NOMO-1 treated with DMSO at 0.1 percent for 48 hours (cell line): Measurements from ENCODE around the gene USH1C.
A peak's percentile ranks its signal among the peaks of the same experiment; 100 is the strongest.

Experiments
- DNase-seq: peaks from one replicate; lab custom pipeline; 2025; ENCODE audit not compliant: unreplicated experiment; lab: John Stamatoyannopoulos, UW

Gene USH1C

DNA sequence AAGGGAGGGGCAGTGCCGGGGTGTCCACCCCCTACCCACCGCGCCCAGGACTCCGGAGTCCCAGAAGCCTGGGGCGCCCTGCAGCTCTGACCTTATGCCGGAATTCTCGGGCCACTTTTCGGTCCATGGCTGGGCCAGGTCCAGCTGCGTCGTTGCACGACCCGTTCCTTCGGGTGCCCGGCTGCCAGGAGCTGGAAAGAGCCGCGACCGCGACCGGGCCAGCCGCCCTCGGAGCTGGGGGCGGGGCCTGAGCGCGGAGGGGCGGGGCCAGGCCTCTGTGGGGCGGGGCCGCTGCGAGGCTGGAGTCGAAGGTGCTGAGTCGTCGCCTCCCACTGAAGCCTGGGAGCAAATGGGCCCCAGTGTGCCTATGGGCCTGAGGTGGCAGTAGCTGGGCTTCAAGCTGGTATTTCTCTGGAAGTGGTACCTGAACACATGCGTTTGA lies at the start of gene USH1C:
USH1C (minus strand) TSS at position 236 of the 442 bp plus-strand sequence; CDS start at position 127, 109 bp downstream.
- no peak for DNase-seq

DNA sequence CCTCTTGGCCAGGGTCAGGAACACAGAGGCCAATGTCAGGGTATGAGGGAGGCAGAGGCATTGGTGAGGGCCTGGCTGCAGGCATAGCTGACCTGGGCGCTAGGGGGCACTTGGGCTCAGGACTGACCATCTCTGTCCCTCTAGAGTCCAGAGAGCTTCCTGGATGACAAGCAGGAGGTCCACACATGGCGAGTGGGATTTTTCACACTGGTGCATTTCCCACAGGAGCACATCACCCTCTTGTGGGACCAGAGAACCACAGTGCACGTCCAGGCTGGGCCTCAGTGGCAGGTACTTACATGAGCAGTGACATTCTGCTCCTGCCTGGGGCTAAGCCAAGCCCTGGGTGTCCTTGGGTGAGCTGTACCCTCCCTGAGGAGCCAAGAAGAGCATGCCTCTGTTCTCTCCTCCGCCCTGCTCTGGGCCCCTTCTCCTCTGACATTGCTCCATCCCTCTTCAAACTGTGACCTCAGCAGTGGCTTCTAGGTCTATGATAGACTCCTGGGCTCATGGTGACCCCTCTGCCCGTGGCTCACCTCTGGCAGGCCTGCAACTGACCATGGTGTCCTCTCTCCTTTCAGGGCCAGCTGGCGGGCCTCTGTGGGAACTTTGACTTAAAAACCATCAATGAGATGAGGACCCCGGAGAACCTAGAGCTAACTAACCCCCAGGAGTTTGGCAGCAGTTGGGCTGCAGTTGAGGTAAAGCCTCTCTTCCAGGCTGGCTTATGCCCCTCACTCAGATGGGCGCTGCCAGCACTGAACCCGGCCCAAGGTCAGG lies 49.4 kb upstream of the USH1C start:
- no peak for DNase-seq

DNA sequence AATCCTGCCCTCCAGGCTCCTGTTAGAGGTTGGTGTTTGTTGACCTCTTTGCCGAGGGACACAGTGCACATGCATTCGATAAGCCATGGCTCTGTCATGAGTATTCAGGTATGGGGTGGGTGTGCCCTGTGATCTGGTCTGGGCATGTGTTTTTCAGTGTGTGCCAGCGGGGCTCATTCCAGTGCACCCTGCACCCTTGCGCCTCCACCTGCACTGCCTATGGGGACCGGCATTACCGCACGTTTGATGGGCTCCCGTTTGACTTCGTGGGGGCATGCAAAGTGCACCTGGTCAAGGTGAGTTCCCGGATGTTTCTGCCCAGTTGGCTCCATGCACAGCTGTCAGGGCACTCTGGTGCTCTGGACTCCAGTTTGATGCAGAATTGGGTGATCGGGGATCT lies 47.1 kb upstream of the USH1C start:
- DNase-seq, result no peak

DNA sequence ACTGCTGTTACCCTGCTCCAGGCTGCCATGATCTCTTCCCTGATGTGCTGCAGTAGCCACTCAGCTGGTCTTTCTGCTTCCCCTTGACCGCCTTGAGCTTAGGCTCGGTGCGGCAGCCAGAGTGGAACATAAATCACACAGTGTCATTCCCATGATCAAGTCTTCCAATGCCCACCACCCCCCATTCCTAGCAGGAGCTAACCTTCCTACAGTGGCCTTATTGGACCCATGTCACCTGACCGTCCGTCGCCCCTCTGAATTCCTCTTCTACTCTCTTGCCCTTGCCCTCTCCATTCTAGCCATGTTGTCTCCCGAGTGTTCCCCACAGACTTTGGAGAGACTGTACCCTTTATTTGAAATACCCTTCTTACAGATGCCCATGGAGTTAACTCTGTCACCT lies 46.2 kb upstream of the USH1C start:
- DNase-seq, result no peak

DNA sequence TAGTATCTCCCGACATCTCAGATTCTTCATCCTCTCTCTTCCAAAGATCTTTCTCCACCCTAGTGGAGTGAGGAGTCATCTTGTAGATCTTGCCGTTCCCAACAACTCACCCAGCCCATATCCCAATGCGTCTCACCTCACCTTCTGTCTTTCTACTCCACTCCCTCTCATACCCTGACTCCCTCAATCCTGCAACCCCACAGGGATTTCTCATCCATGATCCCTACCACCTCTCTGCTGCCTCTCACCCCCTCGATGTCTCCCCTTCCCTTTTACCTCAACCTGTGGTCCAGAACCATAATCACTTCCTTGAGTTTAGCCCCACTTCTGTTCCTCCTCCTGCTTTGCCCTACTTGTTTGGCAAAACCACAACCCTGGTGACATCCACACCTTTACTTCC lies 44.5 kb upstream of the USH1C start:
- no peak for DNase-seq

DNA sequence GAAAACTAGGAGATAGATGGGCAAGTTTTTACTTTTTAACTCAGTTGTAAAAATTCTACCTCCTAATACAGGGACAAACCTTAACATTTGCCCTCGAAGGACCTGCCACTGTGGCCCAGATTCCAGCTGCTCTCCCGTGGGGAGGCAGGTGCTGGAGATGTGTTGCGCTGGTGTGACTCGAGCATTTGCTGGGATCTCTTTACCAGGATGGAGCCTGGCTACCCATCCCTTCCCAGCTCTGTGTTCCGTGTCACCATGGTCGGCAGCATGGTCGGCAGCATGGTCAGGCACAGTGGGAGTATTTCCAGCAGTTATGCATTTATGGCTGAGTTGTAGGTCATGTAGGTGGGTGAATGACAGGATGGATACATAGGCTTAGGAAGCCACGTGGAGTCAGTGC lies 44.0 kb upstream of the USH1C start:
- DNase-seq, result no peak

DNA sequence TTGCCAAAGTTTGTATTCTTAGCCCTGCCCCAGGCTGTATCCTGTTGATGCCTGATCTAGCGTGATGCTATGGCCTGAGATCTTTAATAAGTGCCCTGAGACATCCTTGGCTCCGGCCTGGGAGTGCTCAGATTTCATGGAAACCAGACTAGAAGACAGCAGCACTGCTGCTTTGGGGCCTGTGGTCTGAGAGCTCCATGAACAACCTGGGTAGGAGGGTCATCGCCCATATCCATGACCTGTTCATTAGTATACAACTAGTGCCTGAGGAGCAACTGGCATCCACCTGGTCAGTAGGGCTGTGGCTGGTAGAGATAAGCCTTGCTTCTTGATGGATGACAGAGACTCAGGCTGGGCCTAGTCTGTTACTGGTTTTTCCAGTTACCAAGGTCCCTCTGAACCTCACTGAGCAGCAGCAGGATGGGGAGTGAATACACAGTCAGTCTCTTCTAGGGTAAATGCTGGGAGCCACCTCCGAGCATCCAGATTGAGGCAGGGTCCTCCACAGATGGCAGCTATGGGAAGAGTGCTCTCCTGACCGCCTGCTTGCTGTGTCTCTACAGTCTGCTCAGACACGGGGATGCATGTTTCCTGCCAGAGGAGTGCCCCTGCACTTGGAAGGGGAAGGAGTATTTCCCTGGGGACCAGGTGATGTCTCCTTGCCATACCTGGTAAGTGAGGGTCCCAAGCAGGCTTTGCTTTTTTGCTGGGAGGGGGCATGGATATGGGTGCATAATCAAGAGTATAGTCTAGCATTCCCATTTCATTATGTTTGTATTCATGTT lies 41.9 kb upstream of the USH1C start:
- no peak for DNase-seq

DNA sequence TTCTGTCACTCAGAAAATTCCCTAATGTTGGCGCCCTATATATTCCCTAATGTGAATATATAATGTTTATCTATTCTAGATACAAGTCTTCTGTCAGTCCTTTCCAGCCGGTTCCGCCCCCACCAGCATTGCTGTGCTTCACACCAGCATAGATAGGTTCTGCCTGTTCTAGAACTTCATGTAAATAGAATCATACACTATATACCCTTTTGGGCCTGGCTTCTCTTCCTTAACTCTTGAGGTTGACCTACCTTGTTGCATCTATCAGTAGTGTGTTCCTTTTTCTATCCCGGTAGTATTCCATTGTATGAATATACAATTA lies 37.5 kb upstream of the USH1C start:
- DNase-seq, result no peak

DNA sequence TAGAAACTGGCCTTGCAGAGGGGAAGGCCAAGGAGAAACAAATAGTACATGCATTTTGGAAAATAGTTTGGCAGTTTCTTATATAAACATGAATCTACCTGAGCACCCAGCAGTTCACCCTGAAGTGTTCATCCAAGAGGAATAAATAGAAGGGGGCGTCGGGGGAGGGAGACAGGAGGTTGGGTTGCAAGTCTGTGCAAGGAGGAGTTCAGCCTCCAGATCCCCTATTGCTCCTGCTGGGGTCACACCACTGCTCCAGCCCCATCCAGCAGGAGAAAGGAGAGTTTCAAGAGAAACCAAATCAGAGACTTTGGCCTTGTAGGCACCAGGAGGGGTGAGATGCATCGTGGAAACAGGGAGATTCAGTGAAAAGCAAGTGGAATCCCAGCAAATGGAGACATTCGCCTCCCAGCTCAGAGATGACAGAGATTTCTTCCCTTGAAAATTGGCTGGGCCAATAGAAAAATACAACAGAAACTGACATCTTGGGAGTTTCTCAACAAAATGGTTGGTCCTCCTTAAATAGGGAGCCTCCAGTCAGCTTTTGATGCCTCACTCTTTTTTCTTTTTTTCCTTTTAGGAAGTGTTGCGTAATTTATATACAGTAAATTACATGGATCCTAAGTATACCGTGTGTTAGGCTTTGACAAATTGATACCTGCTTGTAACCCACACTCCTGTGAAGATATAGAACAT lies 37.0 kb upstream of the USH1C start:
- no peak for DNase-seq

DNA sequence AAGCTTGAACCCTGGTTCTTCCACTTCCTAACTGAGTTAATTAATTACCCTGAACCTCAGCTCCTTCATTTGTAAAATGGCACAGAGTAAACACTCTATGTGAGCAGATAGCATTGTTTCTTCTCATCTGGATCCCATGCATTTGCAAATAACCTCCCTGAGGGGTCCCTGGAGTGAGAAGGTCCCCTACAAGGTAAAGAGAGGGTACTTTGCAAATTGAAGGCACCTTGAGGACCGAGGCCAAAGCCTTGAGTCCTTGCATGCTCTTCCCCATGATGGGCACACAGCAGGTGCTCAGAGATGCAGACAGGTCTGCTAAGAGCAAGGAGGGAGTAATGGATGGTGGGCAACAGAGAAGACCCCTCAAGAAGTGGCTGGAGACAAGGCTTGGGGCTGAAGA lies 36.1 kb upstream of the USH1C start:
- DNase-seq, result no peak

DNA sequence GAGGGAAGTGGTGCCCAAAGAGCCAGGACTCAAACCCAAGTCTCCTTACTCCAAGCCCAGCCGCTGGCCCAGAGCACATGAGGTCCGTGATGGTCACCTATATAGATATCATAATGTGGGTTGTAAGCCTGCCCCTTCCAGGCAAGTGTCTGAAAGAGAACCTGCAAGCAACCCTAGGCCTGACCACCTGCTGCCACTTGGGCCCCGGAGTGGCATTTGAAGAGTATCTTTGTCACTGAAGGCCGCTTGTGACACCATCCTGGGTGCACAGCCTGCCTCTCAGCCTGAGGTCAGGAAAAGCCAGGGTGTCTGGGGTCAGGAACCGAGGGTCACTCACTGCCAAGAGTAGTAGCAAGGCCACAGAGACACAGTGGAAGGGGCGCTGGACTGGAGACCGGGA lies 35.2 kb upstream of the USH1C start:
- no peak for DNase-seq

DNA sequence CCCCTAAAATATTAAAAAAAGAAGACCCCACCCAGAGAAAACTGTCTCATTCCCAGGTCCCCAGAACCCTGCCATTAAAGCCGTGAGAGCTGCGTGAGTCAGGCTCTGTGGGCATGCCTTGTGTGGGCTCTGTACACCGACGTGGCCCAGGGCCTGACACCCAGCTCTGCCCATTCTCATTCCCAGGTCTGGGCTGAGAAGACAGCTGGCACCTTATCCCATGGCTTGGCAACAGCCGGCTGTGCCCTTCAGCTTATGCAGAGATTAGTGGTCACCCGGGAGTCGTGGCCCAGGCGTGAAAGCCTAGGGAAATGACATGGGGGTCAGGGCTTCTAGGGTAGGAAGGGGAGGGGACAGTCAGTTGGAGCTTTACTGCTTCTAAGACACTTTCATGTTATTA lies 34.7 kb upstream of the USH1C start:
- DNase-seq, result no peak

DNA sequence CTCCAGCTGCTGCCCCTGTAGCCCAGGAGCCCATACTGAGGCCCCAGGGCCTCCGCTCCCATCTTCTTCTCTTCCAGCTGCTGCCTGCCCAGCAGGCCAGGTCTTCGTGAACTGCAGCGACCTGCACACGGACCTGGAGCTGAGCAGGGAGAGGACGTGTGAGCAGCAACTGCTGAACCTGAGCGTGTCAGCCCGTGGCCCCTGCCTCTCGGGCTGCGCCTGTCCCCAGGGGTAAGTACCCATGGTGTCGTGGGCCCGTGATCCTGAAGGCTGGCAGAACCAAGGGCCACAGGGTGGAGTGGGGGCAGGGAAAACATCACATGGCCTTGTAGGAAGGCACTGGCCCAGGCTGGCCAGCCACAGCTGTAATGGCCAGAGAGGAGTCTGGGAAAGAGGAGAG lies 34.1 kb upstream of the USH1C start:
- no peak for DNase-seq

DNA sequence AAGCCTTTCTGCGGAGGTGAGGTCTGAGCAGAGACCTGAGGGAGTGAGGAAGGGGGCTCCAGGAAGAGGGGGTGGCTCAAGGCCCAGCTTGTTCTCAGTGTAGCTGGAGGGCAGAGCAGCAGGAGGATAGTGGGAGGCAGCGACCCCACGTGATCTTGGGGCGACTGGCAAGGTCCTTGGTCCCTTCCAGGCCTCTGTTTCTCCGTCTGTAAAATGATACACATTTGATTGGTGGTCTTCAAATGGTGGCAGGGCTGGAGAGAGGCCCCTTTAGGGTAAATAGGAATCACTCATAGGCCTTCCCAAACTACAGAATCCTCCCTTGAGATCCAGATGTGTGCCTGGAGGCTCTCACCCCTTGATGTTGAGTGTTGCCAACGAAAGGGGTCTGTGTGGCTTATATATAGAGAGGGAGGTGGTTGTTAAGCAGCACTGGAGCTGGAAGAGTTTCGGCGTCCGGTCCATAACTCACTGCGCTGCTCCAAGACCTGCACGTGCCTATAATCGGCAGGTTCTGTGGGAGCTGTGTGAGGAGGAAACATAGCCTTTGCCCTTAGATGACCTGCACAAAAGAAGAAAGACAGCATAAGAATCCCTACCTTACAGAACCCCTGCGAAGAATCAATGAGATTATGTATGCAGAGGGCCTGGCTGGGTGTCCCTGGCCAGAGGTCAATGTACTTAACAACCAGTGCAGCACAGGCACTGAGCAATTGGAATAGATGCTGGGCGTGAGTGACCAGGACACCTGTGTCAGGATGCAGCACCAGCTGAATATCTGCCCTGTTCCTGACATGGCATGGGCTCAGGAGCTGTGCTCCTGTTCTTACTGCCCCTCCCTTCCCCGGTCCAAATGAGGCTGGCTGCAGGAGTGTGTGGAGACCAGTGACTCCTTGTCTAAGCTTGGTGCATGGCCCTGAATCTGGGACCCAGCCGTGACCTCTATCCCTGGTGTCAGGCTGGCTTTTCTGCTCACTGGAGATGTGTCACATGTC lies 31.5 kb upstream of the USH1C start:
- no peak for DNase-seq

DNA sequence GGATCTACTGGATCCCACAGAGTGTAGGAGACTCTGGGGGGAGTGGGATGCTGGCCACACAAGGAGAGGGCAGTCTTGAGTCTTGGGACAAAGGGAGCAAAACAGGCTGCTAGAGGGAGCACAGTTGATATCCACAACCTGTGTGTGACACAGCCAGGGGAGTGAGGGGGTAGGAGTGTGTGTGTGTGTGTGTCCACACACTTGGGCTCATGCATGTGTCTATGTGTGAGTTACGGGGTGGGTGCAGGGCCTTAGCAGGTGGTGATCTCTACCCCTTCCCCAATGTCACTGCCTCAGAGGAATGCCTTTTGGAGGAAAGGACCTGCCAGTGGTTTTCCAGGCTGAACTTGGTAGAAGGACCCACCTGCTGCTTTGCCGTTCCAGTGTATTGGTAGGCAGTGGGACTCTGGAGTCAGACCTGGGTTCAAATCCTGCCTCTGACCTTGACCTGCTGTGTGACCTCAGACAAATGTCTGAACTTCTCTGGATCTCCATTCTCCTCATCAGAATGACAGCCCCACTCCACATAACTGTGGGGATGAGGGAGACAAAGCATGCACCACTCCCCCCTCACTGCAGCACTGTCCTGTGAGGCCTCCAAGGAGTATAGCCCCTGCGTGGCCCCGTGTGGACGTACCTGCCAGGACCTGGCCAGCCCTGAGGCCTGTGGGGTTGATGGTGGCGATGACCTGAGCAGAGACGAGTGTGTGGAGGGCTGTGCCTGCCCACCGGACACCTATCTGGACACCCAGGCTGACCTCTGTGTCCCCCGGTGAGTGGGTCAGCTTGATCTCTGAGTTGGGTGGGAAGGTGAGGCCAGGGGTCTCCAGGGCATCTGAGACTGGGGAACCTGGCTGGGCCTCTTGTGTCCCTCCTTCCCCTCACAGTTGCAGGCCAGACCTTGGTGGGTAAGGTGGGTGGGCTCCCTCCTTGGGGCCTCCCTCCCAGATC lies 30.2 kb upstream of the USH1C start:
- no peak for DNase-seq

DNA sequence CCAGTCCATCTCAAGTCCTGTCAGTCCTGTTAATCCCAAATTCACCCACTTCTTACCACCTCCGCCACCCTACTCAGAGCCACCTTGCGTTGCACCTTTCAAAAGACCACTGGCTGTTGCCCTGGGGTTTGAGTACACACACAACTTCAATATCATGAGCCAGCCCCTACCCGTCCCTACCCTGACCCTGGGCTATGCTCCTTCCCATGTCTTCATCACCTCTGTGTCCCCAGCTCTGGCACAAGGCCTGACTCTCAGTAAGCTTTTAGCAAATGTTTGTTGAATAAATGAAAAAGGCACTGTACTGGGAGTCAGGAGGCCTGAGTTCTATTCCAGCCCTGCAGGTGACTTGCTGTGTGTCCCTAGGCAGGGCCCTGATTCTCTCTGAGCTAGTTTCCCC lies 29.3 kb upstream of the USH1C start:
- DNase-seq, result no peak

DNA sequence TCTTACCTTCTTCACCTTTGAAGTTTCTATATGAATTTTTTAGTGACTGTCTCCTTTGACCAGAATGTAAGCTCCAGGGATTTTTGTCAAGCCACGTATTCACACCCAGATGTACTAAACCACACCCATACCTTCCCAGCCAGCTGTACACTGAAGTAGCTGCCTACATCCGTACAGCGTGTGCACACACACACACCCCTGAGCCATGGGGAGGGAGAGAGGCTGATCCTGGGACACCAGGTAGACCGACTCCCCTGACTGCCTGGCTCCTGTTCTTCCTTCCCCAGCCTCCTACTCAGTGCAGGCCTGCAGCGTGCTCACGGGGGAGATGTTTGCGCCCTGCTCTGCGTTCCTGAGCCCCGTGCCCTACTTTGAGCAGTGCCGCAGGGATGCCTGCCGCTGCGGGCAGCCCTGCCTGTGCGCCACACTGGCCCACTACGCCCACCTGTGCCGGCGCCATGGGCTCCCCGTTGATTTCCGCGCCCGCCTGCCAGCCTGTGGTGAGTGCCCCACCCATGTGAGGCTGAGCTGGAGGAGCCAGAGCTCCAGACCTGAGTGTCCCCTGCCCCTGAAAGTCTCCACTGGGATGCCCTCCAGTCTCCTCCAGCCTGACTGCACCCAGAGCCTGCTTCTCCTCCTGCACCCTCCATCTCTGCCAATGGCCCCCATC lies 28.7 kb upstream of the USH1C start:
- no peak for DNase-seq

DNA sequence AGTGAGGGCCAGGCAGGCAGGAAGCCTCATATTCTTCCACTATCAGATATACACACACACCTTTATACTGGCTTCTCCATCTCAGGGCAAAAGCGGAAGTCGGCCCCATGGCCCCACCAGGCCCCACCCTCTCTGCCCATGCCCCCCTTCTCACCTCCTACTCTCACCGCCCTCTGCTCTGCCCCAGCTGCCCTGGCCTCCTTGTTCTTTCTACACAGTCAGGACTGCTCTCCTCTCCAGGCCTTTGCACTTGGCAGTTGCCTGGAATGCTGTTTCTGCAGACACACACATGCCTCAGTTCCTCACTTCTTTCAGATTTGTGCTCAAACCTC lies 28.1 kb upstream of the USH1C start:
- peak; percentile 27 for DNase-seq
